DND-41 (cell line): ENCODE data around the gene SLC44A2.

Experiments used
- CTCF ChIP-seq: IDR thresholded peaks from 2 replicates; pipeline ENCODE4 v1.5.1; 2012; ENCODE audit warnings: borderline replicate concordance, low read length, moderate library complexity, mild to moderate bottlenecking; ENCODE audit not compliant: poor library complexity, severe bottlenecking; ENCODE audit errors: extremely low read depth
- EZH2 ChIP-seq: IDR thresholded peaks from 3 replicates; pipeline ENCODE4 v1.6.1; 2012; ENCODE audit warnings: borderline replicate concordance, low read depth, mild to moderate bottlenecking, moderate library complexity, low read length, inconsistent platforms; ENCODE audit not compliant: severe bottlenecking

- TF ChIP-seq EZH2 (no peak), CTCF (no peak)
Observed at GRCh38 chr19:10637894-10638293, 12.5 kb downstream of the SLC44A2 start.
